NCI-H146 (cell line): ENCODE measurements around the gene A4GALT.
"Not testable (repeated sequence)": the region's sequence is repeated elsewhere in the genome, so short reads cannot be mapped to it uniquely, and the experiment has no call there.

Experiments used
- DNase-seq: peaks from one replicate; lab custom pipeline; 2025; lab: John Stamatoyannopoulos, UW

A4GALT gene

DNA sequence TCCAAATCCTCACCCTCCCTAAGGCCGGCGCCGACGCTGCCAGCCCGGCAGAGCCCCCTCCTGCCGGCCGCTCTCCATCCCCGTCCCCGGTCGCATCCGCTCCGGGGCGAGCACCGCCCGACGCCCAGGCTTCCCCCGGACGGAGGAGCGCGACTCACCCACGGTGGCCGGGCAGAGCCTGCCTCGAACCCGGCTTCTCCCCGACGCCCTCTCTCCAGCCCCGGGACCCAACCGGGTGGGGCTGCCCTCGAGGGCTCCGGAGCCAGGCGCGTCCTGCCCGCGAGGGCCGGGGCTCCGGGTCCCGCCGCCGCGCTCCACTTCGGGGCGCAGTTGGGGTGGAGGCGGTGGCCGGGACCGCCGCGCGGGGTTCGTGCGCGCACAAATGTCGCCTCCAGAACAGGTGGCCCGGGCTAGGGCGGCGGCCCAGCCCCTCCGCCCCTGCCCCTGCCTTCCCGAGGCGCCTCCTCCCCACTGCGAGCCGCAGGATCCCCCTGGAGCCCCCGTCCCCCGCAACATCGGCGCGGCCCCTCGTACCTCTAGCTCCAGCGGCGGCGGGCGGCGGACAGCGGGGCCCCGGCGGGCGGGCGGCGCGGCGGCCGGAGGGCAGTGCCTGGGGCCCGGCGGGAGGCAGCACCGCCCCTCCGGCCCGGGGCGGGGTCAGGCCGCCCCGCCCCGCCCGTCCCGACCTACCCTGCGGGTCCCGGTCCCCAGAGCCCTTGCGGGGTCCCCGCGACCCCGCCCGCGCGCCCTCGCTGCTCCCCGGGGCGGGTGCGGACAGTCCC lies at the start of gene A4GALT:
TSS of gene A4GALT (minus strand) at position 608 of the 782 bp plus-strand sequence. CDS start 26,919 bp downstream, outside the sequence.
- DNase-seq: peak; percentile 15

DNA sequence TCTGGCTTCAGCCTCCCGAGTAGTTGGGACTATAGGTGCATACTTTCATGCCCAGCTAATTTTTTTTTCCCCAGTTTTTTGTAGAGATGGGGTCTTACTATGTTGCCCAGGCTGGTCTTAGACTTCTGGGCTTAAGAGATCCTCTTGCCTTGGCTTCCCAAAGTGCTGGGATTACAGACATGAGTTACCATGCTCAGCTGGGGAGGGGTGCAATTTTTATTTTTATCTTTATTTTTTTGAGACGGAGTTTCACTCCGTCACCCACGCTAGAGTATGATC lies 49.7 kb upstream of the A4GALT start:
- no peak for DNase-seq

DNA sequence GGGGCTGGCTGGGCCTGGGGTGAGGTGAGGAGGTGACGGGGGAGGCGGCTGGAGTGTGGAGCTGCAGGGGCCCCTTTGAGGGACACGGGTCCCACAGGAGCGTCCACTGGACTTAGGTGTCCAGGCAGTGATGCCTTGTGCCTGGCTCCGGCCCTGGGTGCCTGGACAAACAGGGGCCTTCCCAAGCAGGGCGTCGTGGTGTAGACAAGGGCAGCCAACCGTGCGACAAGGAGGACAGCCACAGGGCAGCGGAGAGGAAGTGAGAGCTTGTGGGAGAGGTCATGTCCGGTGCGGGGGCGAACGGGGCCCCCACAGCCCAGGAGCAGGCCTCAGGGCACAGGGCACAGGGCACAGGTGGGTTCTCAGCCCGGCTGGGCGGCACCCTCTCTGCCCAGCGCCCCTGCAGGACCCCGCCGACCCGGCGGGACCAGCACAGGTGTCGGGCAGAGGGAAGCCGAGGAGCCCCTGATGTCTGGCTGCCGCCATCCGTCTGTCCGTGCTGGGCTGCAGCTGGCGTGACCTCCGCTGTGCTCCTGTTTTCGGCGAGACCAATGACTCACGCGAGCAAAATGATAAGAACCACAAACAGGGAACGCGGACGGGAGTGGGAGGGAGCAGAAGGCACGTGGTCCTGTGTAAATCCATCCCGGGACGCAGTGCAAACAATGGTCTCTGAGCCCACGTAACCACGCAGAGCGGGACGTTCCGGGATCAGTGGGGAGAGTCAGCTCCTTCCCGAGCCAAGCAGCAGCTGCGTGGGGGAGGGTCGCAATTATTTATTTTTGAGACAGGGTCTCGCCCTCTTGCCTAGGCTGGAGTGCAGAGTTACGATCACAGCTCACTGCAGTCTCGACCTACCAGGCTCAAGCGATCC lies 49.1 kb upstream of the A4GALT start:
- DNase-seq: peak; percentile 2

GRCh38 chr22:42769238-42769573 lies 48.5 kb upstream of the A4GALT start:
- no peak for DNase-seq

- DNase-seq: no peak
These were observed 47.8 kb upstream of the A4GALT start for GRCh38 chr22:42768385-42769035.

DNA sequence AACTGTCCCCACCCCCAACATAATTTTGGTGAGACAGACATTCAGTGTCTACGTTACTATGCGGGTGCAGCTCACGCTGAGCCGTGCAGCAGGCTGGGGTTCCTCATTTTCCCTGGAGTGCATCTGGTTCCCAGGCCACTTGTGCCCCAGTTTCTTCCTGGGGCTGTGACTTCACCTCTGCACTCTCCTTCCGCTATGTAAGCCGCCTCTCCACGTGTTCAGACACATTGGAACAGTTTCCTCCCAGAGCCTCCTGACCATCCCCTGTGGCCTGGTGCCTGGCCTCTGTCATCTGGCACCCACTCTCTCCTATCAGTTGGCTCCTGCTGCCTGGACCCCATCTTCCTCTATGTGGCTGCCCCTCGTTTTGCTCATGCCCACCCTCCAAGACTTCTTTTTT lies 46.2 kb upstream of the A4GALT start:
- no peak for DNase-seq

GRCh38 chr22:42764895-42765363 lies 44.3 kb upstream of the A4GALT start:
- no peak for DNase-seq

DNA sequence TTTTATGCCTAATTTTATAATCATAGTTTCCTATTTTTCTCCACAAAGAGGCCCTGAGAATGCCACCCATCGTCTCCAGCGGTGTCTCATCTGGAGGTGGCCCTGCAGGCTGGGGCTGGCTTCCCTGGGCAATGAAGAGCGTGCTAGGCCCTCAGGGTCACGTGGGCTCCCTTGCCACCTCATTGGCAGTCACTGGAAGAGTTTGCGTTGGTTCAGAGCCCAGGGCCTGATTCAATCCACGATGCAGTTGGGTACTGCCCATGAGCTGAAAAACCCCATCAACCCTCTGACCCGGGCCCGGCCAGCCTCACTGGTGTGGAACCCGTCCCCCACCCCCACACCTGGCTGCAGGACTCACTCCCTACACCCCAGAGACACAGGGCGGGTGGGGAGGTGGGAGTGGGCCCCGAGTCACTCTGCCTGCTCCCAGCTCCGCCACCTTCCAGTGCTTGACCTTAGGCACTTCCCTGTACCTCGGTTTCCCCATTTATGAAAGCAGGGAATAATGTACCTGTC lies 43.4 kb upstream of the A4GALT start:
- DNase-seq: no peak

- DNase-seq: peak; percentile 13
These were observed 40.3 kb upstream of the A4GALT start for GRCh38 chr22:42760806-42761565.

- no peak for DNase-seq
These were observed 38.4 kb upstream of the A4GALT start for GRCh38 chr22:42758931-42759629.

DNA sequence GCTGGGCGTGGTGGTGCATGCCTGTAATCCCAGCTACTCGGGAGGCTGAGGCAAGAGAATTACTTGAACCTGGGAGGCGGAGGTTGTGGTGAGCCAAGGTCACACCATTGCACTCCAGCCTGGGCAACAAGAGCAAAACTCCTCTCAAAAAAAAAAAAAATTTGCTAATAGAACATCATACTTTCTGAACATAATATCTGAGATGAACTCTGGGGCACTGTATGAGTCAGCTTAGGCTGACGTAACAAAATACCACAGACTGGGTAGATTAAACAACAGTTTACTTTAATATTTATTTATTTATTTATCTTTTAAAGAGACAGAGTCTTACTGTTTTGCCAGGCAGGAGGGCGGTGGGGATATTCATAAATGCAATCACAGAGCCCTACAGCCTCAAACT lies 34.9 kb upstream of the A4GALT start:
- not testable (repeated sequence) for DNase-seq

- not testable (repeated sequence) for DNase-seq
These were observed 34.5 kb upstream of the A4GALT start for GRCh38 chr22:42755121-42755520.

DNA sequence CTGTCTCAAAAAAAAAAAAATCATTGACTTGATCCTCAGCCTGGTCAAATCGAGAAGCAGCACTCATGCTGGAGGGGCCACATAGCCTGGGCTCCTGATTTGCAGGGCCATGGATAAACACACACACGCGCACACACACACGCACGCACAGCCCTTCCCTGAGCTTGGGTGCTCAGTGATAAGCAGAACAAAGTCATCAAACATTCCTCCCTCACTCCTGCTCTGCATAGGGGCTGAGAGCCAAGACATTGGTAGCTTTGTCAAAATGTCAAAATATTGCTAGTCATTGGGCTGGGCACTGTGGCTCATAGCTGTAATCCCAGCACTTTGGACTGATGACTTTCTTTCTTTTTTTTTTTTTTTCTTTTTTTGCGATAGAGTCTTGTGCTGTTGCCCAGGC lies 34.0 kb upstream of the A4GALT start:
- DNase-seq: no peak

- no peak for DNase-seq
These were observed 32.2 kb upstream of the A4GALT start for GRCh38 chr22:42752912-42753311.

GRCh38 chr22:42752230-42752746 lies 31.6 kb upstream of the A4GALT start:
- no peak for DNase-seq

GRCh38 chr22:42750421-42750820 lies 29.8 kb upstream of the A4GALT start:
- DNase-seq: not testable (repeated sequence)

- peak; percentile 42 for DNase-seq
These were observed 27.2 kb upstream of the A4GALT start for GRCh38 chr22:42747701-42748513.

- DNase-seq: no peak
These were observed 24.4 kb upstream of the A4GALT start for GRCh38 chr22:42745118-42745517.

DNA sequence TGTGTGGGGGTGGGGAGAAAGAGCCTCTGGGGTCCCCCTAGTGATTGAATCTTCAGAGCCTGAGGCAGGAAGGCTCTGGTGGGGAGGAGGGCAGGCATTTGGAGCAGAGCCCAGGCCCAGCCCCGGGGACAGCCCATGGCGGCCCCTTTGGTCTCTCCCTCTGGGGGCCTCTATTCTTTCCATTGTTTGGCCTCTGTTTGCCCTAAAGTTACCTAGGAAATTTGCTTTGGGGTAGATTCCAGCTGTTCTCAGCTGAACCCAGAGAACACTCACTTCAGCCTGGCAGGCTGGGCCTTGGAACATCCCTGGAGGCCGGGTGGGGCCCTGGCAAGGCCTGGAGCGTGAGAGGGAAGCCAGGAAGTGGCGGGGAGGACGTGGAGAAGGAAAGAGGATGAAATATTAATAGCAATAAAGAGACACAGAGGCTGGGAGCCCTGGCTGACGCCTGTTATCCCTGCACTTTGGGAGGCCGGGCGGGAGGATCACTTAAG lies 22.9 kb upstream of the A4GALT start:
- no peak for DNase-seq

- no peak for DNase-seq
These were observed 22.3 kb upstream of the A4GALT start for GRCh38 chr22:42742940-42743339.
